DND-41 (cell line): ENCODE results near the gene ASPN.

Source experiments
- ATAC-seq: fragments of 200-7000 bp; cut with Tn5 transposase; 3 replicates; pipeline ENCODE4 v1.9.1; 2021; ENCODE audit warnings: low read depth; ENCODE audit not compliant: insufficient read depth
- DNase-seq: peaks from one replicate; pipeline ENCODE4 v3.0.0-alpha.2; 2020
- H2AFZ ChIP-seq: 2 replicates; pipeline ENCODE4 v1.6.0; 2012; ENCODE audit warnings: low read depth, low read length
- H3K27ac ChIP-seq: 2 replicates; pipeline ENCODE4 v1.5.1; 2012; ENCODE audit warnings: low read length, inconsistent platforms
- H3K27me3 ChIP-seq: fragments of 200-600 bp; sonication (generic); 2 replicates; pipeline ENCODE4 v1.6.0; 2012; ENCODE audit warnings: low read length, mild to moderate bottlenecking, inconsistent platforms; ENCODE audit not compliant: insufficient read depth, poor library complexity
- H3K36me3 ChIP-seq: 2 replicates; pipeline ENCODE4 v1.5.1; 2012; ENCODE audit warnings: low read length, inconsistent platforms; ENCODE audit not compliant: insufficient read depth
- H3K4me1 ChIP-seq: 2 replicates; pipeline ENCODE4 v1.5.1; 2012; ENCODE audit warnings: mild to moderate bottlenecking, low read length; ENCODE audit not compliant: insufficient read depth
- H3K4me2 ChIP-seq: 2 replicates; pipeline ENCODE4 v1.6.0; 2012; ENCODE audit warnings: mild to moderate bottlenecking, moderate library complexity, low read length, inconsistent platforms; ENCODE audit not compliant: insufficient read depth
- H3K4me3 ChIP-seq, 2 experiments: fragments of 200-600 bp in 1 of 2; shearing (Covaris generic) in 1 of 2; 2 replicates each; pipeline ENCODE4 v1.5.1; 2012 to 2016; ENCODE audit warnings: inconsistent platforms in 2 of 2, low read length in 2 of 2, mild to moderate bottlenecking in 2 of 2, low read depth in 1 of 2, moderate library complexity in 1 of 2
- H3K79me2 ChIP-seq: 2 replicates; pipeline ENCODE4 v1.6.0; 2012; ENCODE audit warnings: low read length, inconsistent platforms; ENCODE audit not compliant: insufficient read depth
- H3K9ac ChIP-seq: 2 replicates; pipeline ENCODE4 v1.6.0; 2012; ENCODE audit warnings: low read depth, mild to moderate bottlenecking, inconsistent platforms, low read length, moderate library complexity
- H3K9me3 ChIP-seq: 2 replicates; pipeline ENCODE4 v1.5.1; 2012; ENCODE audit warnings: low read length, moderate library complexity, mild to moderate bottlenecking, inconsistent platforms; ENCODE audit not compliant: insufficient read depth, severe bottlenecking
- H4K20me1 ChIP-seq: 2 replicates; pipeline ENCODE4 v1.6.0; 2012; ENCODE audit warnings: low read length; ENCODE audit not compliant: insufficient read depth
- CTCF ChIP-seq: IDR thresholded peaks from 2 replicates; pipeline ENCODE4 v1.5.1; 2012; ENCODE audit warnings: borderline replicate concordance, low read length, moderate library complexity, mild to moderate bottlenecking; ENCODE audit not compliant: poor library complexity, severe bottlenecking; ENCODE audit errors: extremely low read depth
- EZH2 ChIP-seq: IDR thresholded peaks from 3 replicates; pipeline ENCODE4 v1.6.1; 2012; ENCODE audit warnings: borderline replicate concordance, low read depth, mild to moderate bottlenecking, moderate library complexity, low read length, inconsistent platforms; ENCODE audit not compliant: severe bottlenecking

ASPN gene

DNA sequence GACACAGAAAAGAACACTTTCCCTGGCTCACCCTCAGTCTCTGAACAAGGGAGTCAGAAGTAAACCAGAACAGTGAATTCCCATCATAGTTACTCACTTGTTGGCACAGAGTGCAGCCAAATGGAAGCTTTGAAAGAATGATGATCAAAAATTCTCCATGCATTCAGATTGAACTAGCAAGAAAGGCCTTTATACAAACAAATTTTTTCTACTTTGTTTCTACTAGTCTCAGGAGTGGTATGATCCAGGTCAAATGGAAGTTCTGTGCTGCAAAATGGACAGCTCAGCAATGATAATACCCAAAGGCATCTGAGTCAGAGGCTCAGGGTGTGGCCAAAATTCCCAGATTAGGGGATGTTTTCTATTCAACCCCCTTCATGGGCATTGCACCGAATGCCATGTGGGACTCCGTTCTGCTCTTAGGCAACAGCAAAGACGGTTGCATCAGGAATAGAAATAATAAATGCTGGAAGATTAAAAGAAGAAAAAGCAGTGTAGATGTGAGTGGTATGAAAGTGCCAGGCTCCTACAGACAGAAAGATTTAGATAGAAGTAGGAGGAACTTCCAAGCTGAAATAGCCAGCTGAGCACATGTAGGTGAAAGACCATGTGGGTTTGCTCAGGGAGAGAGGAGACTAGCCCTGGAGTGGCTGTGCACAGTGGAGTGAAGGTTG lies 24.0 kb upstream of the ASPN start:
- ATAC-seq (no peak), DNase-seq (no peak)
- Histone ChIP-seq H3K27me3 (no peaks in the 10 kb centered on the region), H4K20me1 (no peaks in the 10 kb centered on the region), H3K4me3 (no peak overlapping the region), H2AFZ (no peak overlapping the region), H3K27ac (no peak overlapping the region), H3K36me3 (no peaks in the 10 kb centered on the region), H3K9ac (no peak overlapping the region), H3K9me3 (no peaks in the 10 kb centered on the region), H3K79me2 (no peaks in the 10 kb centered on the region), H3K4me2 (no peak overlapping the region), H3K4me1 (no peaks in the 10 kb centered on the region)
- TF ChIP-seq CTCF, result no peak
- no peak for TF ChIP-seq EZH2

DNA sequence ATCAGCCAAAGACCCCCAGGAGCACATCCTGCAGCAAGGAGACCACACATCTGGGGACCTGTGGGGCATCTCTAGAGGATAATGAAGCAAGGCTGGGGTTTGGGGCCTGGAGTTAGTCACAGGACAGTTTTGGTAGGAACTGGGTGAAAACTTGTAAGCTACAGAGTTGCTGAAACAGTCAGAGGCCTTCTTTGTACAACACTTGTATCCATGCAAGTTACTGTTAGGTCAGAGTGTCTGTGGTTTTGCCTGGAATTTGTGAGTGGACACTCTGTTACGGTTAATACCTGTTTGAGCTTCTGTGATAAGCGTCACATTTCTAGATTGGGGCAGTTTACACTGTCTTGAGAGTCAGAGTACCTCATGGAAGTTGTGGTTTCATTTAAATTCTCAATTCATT lies 22.6 kb upstream of the ASPN start:
- Histone ChIP-seq H3K4me3 (no peak overlapping the region), H3K36me3 (no peaks in the 10 kb centered on the region), H3K27ac (no peak overlapping the region), H3K27me3 (no peaks in the 10 kb centered on the region), H2AFZ (no peak overlapping the region), H3K4me1 (no peaks in the 10 kb centered on the region), H4K20me1 (no peaks in the 10 kb centered on the region), H3K4me2 (no peak overlapping the region), H3K9ac (no peak overlapping the region), H3K9me3 (no peaks in the 10 kb centered on the region), H3K79me2 (no peaks in the 10 kb centered on the region)
- TF ChIP-seq EZH2 (no peak), CTCF (no peak)
- ATAC-seq (no peak), DNase-seq (no peak)

GRCh38 chr9:92503156-92503555 lies 20.9 kb upstream of the ASPN start:
- H4K20me1 ChIP-seq, result no peaks in the 10 kb centered on the region
- no peaks in the 10 kb centered on the region for H3K9me3 ChIP-seq
- no peak overlapping the region for H3K27ac ChIP-seq
- no peaks in the 10 kb centered on the region for H3K27me3 ChIP-seq
- TF ChIP-seq EZH2 (no peak), CTCF (no peak)
- no peaks in the 10 kb centered on the region for H3K79me2 ChIP-seq
- no peaks in the 10 kb centered on the region for H3K4me1 ChIP-seq
- H3K9ac ChIP-seq, result no peak overlapping the region
- H2AFZ ChIP-seq, result no peak overlapping the region
- no peak for ATAC-seq
- H3K36me3 ChIP-seq, result no peaks in the 10 kb centered on the region
- no peak overlapping the region for H3K4me2 ChIP-seq
- H3K4me3 ChIP-seq, result no peak overlapping the region
- DNase-seq, result no peak
